Naive thymus-derived CD4-positive, alpha-beta T cell (primary cell): ENCODE data around the gene PPP3R1. TPM values are rescaled to one million over a fixed set of nuclear protein-coding genes. Genes with fewer than 3 reads are reported as not detected.

Experiments
- ATAC-seq: fragments of 150-1000 bp; cut with Tn5 transposase; 2 replicates; pipeline ENCODE4 v1.10.0; 2021; ENCODE audit warnings: mild to moderate bottlenecking, moderate library complexity
- CTCF ChIA-PET: fragments of 350-600 bp; sonication (Branson Sonifier 250); formaldehyde crosslinking; loops from one replicate; lab custom pipeline; 2021; ENCODE audit warnings: antibody characterized with exemption; lab: Charles Lee
- POLR2A ChIA-PET: fragments of 350-600 bp; sonication (Branson Sonifier 250); formaldehyde crosslinking; loops from one replicate; lab custom pipeline; 2021; ENCODE audit warnings: antibody characterized with exemption, inconsistent platforms; lab: Charles Lee
- DNase-seq, 9 donors: peaks; one replicate each; pipeline versions ENCODE4 v3.0.0 to v3.0.0-alpha.2; 2020 to 2022; ENCODE audit warnings: mixed read lengths in 1 of 9
- H3K27ac ChIP-seq: one replicate; pipeline ENCODE4 v1.7.0; 2013; ENCODE audit warnings: mild to moderate bottlenecking, low read depth, low read length, moderate library complexity
- H3K27me3 ChIP-seq, 2 donors: one replicate each; pipeline ENCODE4 v1.7.0; 2013; ENCODE audit warnings: low read length in 2 of 2, mild to moderate bottlenecking in 2 of 2, moderate library complexity in 2 of 2; ENCODE audit not compliant: control insufficient read depth in 2 of 2, insufficient read depth in 2 of 2
- H3K36me3 ChIP-seq, 3 experiments: 1 replicate in 2 of 3; 2 replicates in 1 of 3; pipeline ENCODE4 v1.7.0; 2013; ENCODE audit warnings: low read length in 3 of 3, mild to moderate bottlenecking in 3 of 3, moderate library complexity in 1 of 3; ENCODE audit not compliant: insufficient read depth in 3 of 3, control insufficient read depth in 2 of 3
- H3K4me1 ChIP-seq, 2 donors: one replicate each; pipeline ENCODE4 v1.7.0; 2013; ENCODE audit warnings: low read length in 2 of 2, mild to moderate bottlenecking in 2 of 2, moderate library complexity in 1 of 2; ENCODE audit not compliant: control insufficient read depth in 2 of 2, insufficient read depth in 2 of 2
- H3K4me3 ChIP-seq: 2 replicates; pipeline ENCODE4 v1.7.0; 2013; ENCODE audit warnings: mild to moderate bottlenecking, low read length
- H3K9me3 ChIP-seq, 3 experiments: 1 replicate in 2 of 3; 2 replicates in 1 of 3; pipeline ENCODE4 v1.7.0; 2013; ENCODE audit warnings: low read length in 3 of 3; ENCODE audit not compliant: control insufficient read depth in 2 of 3
- H3K27ac Mint-ChIP-seq, 9 donors: one replicate each; pipeline ENCODE4 v1.8.0; 2020 to 2022; ENCODE audit warnings: mixed read lengths in 9 of 9, mild to moderate bottlenecking in 8 of 9, moderate library complexity in 5 of 9, inconsistent platforms in 2 of 9
- H3K27me3 Mint-ChIP-seq, 5 donors: one replicate each; pipeline ENCODE4 v1.8.0; 2021 to 2022; ENCODE audit warnings: mixed read lengths in 5 of 5, mild to moderate bottlenecking in 1 of 5
- H3K36me3 Mint-ChIP-seq, 5 donors: one replicate each; pipeline ENCODE4 v1.8.0; 2020 to 2022; ENCODE audit warnings: mixed read lengths in 5 of 5, mild to moderate bottlenecking in 3 of 5, inconsistent platforms in 1 of 5
- H3K4me1 Mint-ChIP-seq, 7 donors: one replicate each; pipeline ENCODE4 v1.8.0; 2020 to 2022; ENCODE audit warnings: mixed read lengths in 7 of 7, mild to moderate bottlenecking in 3 of 7, inconsistent platforms in 1 of 7
- H3K4me3 Mint-ChIP-seq, 10 donors: one replicate each; pipeline ENCODE4 v1.8.0; 2020 to 2022; ENCODE audit warnings: mild to moderate bottlenecking in 10 of 10, mixed read lengths in 10 of 10, moderate library complexity in 6 of 10, inconsistent platforms in 2 of 10
- H3K9me3 Mint-ChIP-seq, 11 donors: one replicate each; pipeline ENCODE4 v1.8.0; 2020 to 2022; ENCODE audit warnings: mixed read lengths in 11 of 11, mild to moderate bottlenecking in 4 of 11, inconsistent platforms in 1 of 11, moderate library complexity in 1 of 11
- intact Hi-C, 2 donors: fragments of 100-400 bp; cut with micrococcal nuclease; formaldehyde crosslinking; loops; one replicate each; pipeline ENCODE4 v1.15.1; 2023
- polyA plus RNA-seq, 2 donors: library from polyadenylated mRNA; unstranded; fragments of 300-500 nt; fragmentation: Illumina TruSeq; gene quantifications; one replicate each; pipeline ENCODE4 v1.2.3, GENCODE V29; 2021
- total RNA-seq, 6 experiments: library from RNA in 5 of 6; stranded (reverse) in 5 of 6; gene quantifications; 1 replicate in 5 of 6; 2 replicates in 1 of 6; pipeline ENCODE4 v1.2.3 and lab custom pipeline; 2021 to 2026

PPP3R1 gene
- 10 to 100 TPM; 54.1 to 78.2 (median 70.0) TPM for total RNA-seq
- polyA plus RNA-seq: 1 to 10 TPM; 2.6 to 7.2 TPM
- 24.8 reads per million, percentile 55 among the genes with 10 or more reads in this experiment for total RNA-seq (lab: John Stamatoyannopoulos, UW)

- ATAC-seq (peak; percentile 89), DNase-seq (peak; percentile 85 to 95 (median 94))
- H3K36me3 Mint-ChIP-seq: peaks cover 0 to 14% (median 6%) of the 10 kb centered on the region in 5 donors
- Histone ChIP-seq H3K36me3 (peaks cover 0 to 3% (median 2%) of the 10 kb centered on the region in 3 experiments), H3K27ac (peak within 1 kb of the TSS; percentile 82), H3K9me3 (no peaks in the 10 kb centered on the region), H3K27me3 (no peaks in the 10 kb centered on the region), H3K4me3 (peak within 1 kb of the TSS; percentile 97), H3K4me1 (peaks cover 32 to 45% of the 10 kb centered on the region in 2 donors)
- H3K4me3 Mint-ChIP-seq: peak within 1 kb of the TSS in 7 of 10 donors; percentile 93 to 99 (median 98)
- H3K4me1 Mint-ChIP-seq: peaks cover 37 to 49% (median 46%) of the 10 kb centered on the region in 7 donors
- intact Hi-C loops: loop anchor here (1.0 to 10.0 kb wide), 11 partner anchors 30 to 855 kb away; partner anchors contain the start of genes PNO1 (in 2 of the 2), APLF (in 1 of the 2), ARHGAP25 (in 1 of the 2) and C1D (in 1 of the 2)
- H3K9me3 Mint-ChIP-seq: peaks cover 0 to 6% (median 0%) of the 10 kb centered on the region in 11 donors
- ChIA-PET POLR2A (interaction anchor here (1.0 to 3.9 kb wide), 9 partner anchors 9 to 190 kb away, joined by 3 to 31 read pairs (median 4); partner anchors contain the start of genes C1D and PNO1), CTCF (interaction anchor here (1.4 kb wide), 1 partner anchor 56 kb away, joined by 3 read pairs; no protein-coding TSS in a partner anchor)
- peak within 1 kb of the TSS; percentile 92 to 99 (median 96) for H3K27ac Mint-ChIP-seq
- peaks cover 0 to 2% (median 0%) of the 10 kb centered on the region in 5 donors for H3K27me3 Mint-ChIP-seq
Observed at GRCh38 chr2:68252400-68253218, at the start of gene PPP3R1. TSS of gene PPP3R1 (minus strand) at chr2:68252532. CDS start at chr2:68252127, 405 bp downstream.

DNA sequence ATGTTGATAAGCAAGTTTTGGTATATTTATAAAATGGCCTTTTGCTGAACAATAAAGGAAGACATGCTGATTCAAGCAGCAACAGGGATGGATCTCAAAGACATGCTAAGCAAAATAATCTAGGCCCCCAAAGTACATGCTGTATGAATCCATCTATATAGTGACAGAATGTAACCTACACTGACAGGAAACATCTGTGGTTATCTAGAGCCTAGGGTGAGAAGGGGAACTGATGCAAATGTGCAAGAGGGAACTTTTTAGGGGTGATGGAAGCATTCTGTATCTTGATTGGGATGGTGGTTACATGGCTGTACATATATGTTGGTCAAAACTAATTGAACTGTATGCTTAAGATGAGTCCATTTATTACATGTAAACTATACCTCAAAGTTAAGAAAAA lies 43.2 kb upstream of the PPP3R1 start:
- intact Hi-C loops: no loop called here
- H3K9me3 ChIP-seq: no peaks in the 10 kb centered on the region
- ATAC-seq: no peak

DNA sequence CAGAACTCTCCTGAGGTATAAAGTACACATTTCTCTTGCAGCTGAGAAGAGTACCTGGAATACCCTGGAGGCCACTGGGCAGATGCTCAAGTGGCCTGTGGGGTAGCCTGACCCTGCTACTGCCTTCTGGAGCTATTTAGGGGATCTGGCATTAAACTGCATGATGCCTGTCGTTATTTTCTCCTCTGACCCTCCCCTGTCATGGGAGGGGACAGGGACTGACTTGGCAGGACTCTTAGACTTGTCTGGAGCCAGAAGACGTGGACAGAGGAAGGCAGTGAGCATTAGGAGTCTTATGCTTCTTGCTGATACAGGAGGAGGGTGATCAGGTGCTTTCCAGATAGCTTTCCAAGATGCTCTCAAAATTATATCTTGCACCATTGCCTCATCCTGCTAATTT lies 42.6 kb upstream of the PPP3R1 start:
- POLR2A ChIA-PET: interaction anchor here (0.6 kb wide), 1 partner anchor 119 kb away, joined by 3 read pairs; no protein-coding TSS in a partner anchor
- Histone ChIP-seq H3K27me3 (peaks cover 0 to 6% of the 10 kb centered on the region in 2 donors), H3K36me3 (no peaks in the 10 kb centered on the region), H3K27ac (no peak overlapping the region), H3K9me3 (no peaks in the 10 kb centered on the region), H3K4me3 (no peak overlapping the region), H3K4me1 (no peaks in the 10 kb centered on the region)
- no peak overlapping the region for H3K27ac Mint-ChIP-seq
- CTCF ChIA-PET: interaction anchor here (2.5 kb wide), 1 partner anchor 12 kb away, joined by 8 read pairs; no protein-coding TSS in a partner anchor
- H3K36me3 Mint-ChIP-seq: no peaks in the 10 kb centered on the region
- no peak for DNase-seq
- no peak for ATAC-seq
- H3K9me3 Mint-ChIP-seq: peaks cover 0 to 2% (median 0%) of the 10 kb centered on the region in 11 donors
- peaks cover 0 to 5% (median 0%) of the 10 kb centered on the region in 7 donors for H3K4me1 Mint-ChIP-seq
- no peak overlapping the region for H3K4me3 Mint-ChIP-seq
- intact Hi-C loops: no loop called here
- H3K27me3 Mint-ChIP-seq: peaks cover 5 to 23% (median 12%) of the 10 kb centered on the region in 5 donors

More for the DNA sequence above, 43.2 kb upstream of the PPP3R1 start:
- Mint-ChIP-seq H3K4me3 (no peak overlapping the region), H3K27me3 (peaks cover 5 to 19% (median 8%) of the 10 kb centered on the region in 5 donors), H3K36me3 (no peaks in the 10 kb centered on the region), H3K9me3 (peaks cover 0 to 2% (median 0%) of the 10 kb centered on the region in 11 donors), H3K27ac (no peak overlapping the region), H3K4me1 (peaks cover 0 to 5% (median 0%) of the 10 kb centered on the region in 7 donors)
- ChIA-PET CTCF (no interaction called here), POLR2A (interaction anchor here (0.7 kb wide), 1 partner anchor 192 kb away, joined by 3 read pairs; no protein-coding TSS in a partner anchor)
- Histone ChIP-seq H3K27me3 (peaks cover 0 to 5% of the 10 kb centered on the region in 2 donors), H3K4me1 (no peaks in the 10 kb centered on the region), H3K27ac (no peak overlapping the region), H3K4me3 (no peak overlapping the region), H3K36me3 (no peaks in the 10 kb centered on the region)
- DNase-seq: no peak

DNA sequence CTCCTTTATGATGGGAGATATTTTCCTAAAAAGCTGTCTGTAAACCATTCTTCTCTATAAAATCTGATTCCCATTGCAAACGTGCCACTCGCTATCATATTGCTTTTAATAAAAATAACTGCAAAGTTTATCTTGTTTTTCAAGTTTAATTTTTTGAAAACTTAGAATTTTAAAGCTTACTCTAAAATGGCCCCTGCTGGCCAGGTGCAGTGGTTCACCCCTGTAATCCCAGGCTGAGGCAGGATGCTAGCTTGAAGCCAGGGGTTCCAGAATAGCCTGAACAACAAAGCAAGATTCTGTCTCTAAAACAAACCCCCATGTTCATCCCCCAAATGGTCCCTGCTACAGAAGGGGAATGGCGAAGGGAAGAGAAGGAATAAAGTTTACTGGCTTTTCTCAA lies 41.9 kb upstream of the PPP3R1 start:
- intact Hi-C loops: no loop called here
- peaks cover 0 to 21% (median 11%) of the 10 kb centered on the region in 5 donors for H3K27me3 Mint-ChIP-seq
- peaks cover 0 to 8% of the 10 kb centered on the region in 2 donors for H3K27me3 ChIP-seq
- H3K27ac ChIP-seq: no peak overlapping the region
- H3K4me3 Mint-ChIP-seq: no peak overlapping the region
- H3K36me3 ChIP-seq: no peaks in the 10 kb centered on the region
- no peak overlapping the region for H3K4me3 ChIP-seq
- peaks cover 0 to 5% (median 0%) of the 10 kb centered on the region in 7 donors for H3K4me1 Mint-ChIP-seq
- no peaks in the 10 kb centered on the region for H3K9me3 ChIP-seq
- H3K4me1 ChIP-seq: no peaks in the 10 kb centered on the region
- no peak for ATAC-seq
- no peak for DNase-seq
- peaks cover 0 to 2% (median 0%) of the 10 kb centered on the region in 11 donors for H3K9me3 Mint-ChIP-seq
- ChIA-PET POLR2A (interaction anchor here (0.6 kb wide), 1 partner anchor 119 kb away, joined by 3 read pairs; no protein-coding TSS in a partner anchor), CTCF (interaction anchor here (2.5 kb wide), 1 partner anchor 11 kb away, joined by 8 read pairs; no protein-coding TSS in a partner anchor)
- H3K36me3 Mint-ChIP-seq: no peaks in the 10 kb centered on the region
- H3K27ac Mint-ChIP-seq: no peak overlapping the region

DNA sequence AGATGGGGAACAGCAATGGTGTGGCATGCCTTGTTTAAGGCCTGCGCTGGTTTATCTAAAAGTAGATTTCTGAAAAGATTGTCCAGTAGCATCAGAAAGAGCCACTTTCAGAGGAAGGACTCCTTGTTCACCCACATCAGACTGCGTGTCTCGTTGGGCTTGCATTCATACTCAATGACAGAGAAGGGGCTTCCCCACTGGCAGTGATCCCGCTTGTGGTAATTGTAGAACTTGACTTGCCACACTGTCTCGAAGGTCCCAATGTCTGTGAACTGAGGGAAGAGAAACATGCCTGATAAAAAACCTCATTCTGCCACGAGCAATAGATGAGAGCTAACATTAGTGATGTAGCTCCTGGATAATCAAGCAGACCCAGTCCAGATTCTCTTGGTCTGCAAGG lies 41.4 kb upstream of the PPP3R1 start:
- Mint-ChIP-seq H3K36me3 (no peaks in the 10 kb centered on the region), H3K27me3 (peaks cover 0 to 19% (median 11%) of the 10 kb centered on the region in 5 donors), H3K4me3 (no peak overlapping the region), H3K4me1 (peaks cover 0 to 5% (median 0%) of the 10 kb centered on the region in 7 donors), H3K27ac (no peak overlapping the region), H3K9me3 (peaks cover 0 to 2% (median 0%) of the 10 kb centered on the region in 11 donors)
- Histone ChIP-seq H3K9me3 (no peaks in the 10 kb centered on the region), H3K27me3 (peaks cover 0 to 8% of the 10 kb centered on the region in 2 donors), H3K27ac (no peak overlapping the region), H3K4me3 (no peak overlapping the region), H3K36me3 (no peaks in the 10 kb centered on the region), H3K4me1 (no peaks in the 10 kb centered on the region)
- no peak for ATAC-seq
- POLR2A ChIA-PET: no interaction called here
- intact Hi-C loops: no loop called here
- CTCF ChIA-PET: interaction anchor here (2.5 kb wide), 1 partner anchor 11 kb away, joined by 8 read pairs; no protein-coding TSS in a partner anchor
- DNase-seq: no peak

- H3K27me3 ChIP-seq: peaks cover 0 to 8% of the 10 kb centered on the region in 2 donors
- peaks cover 0 to 2% (median 0%) of the 10 kb centered on the region in 11 donors for H3K9me3 Mint-ChIP-seq
- H3K27ac Mint-ChIP-seq: no peak overlapping the region
- no peaks in the 10 kb centered on the region for H3K36me3 ChIP-seq
- no peak overlapping the region for H3K27ac ChIP-seq
- H3K4me1 Mint-ChIP-seq: peaks cover 0 to 5% (median 0%) of the 10 kb centered on the region in 7 donors
- no peaks in the 10 kb centered on the region for H3K36me3 Mint-ChIP-seq
- no peak overlapping the region for H3K4me3 Mint-ChIP-seq
- POLR2A ChIA-PET: no interaction called here
- DNase-seq: no peak
- peaks cover 0 to 22% (median 17%) of the 10 kb centered on the region in 5 donors for H3K27me3 Mint-ChIP-seq
- H3K9me3 ChIP-seq: no peaks in the 10 kb centered on the region
- ATAC-seq: no peak
- CTCF ChIA-PET: interaction anchor here (2.5 kb wide), 1 partner anchor 10 kb away, joined by 8 read pairs; no protein-coding TSS in a partner anchor
- no peaks in the 10 kb centered on the region for H3K4me1 ChIP-seq
- intact Hi-C loops: no loop called here
- H3K4me3 ChIP-seq: no peak overlapping the region
Observed at GRCh38 chr2:68293024-68293423, 40.7 kb upstream of the PPP3R1 start.
